Measurements from ENCODE around the gene BIRC7.
"Not testable (repeated sequence)": the region's sequence is repeated elsewhere in the genome, so short reads cannot be mapped to it uniquely, and the experiment has no call there.

BIRC7 gene

DNA sequence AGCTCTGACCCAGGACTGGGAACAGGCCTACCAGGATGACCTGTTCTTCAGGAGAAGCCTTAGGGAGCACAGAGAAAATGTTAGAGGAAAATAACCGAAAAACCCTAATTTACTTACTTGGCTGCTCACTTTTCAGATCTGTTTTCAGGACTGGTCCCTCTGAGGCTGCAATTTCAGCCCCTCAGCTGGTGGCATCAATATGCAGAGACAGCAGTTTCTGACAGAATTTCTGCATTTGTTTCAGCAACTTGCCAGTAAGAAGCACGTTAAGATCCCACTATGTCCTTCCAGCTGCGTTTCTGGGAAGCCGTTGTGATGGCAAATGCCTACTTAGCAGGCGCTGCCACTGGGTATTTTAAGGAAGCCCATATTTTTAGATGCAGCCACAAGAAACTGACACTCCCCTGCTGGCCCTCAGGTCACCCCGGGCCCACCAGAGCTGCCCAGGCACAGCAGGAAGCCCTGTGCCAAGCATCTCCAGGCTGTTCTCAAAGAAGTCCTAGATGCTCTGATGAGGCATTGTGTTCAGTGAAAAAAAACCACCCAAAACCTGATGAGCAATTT is 27.3 kb upstream of the BIRC7 start:
- no peak for DNase-seq (ENCODE audit: low spot score)

DNA sequence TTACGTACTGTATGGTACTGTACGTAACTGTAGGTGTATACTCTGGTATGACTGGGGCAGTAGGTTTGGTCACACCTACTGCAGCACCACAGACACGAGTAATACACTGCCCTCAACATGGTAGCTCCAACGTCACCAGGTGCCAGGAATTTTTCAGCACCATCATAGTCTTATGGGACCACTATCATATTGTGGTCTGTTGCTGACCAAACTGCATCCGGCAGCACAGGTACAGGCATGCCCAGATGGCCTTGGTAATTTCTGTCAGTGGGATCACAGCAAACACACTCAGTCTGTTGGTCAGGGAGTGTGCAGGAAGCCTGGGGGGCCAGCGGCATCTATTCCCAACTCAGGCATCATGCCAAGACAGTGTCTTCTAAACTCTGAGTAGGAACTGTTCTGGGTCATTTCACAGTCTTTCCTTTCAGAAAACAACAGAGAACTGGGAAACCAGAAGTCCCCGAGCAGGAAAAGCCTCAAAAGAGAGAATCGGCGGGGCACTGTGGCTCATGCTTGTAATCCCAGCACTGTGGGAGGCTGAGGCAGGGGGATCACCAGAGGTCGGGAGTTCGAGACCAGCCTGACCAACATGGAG is 25.6 kb upstream of the BIRC7 start:
- no peak for DNase-seq (ENCODE audit: low spot score)

DNA sequence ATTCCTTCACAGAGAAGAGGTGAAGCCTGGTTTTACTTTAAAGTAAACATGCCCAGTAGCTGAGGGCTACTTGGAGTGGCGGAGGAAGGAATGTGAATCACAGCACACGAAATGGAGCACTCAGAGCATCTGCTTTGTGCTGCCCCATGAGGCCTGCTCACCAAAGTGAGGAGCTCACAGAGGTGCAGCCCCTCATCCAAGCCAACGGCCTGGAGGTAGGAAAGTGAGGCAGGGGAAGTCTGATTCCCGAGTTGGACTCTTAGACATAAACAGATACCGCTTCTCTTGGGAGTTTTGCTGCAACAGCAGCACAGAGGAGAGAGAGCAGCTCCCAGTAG is 23.3 kb upstream of the BIRC7 start:
- DNase-seq (ENCODE audit: low spot score), result no peak

- DNase-seq (ENCODE audit: low spot score), result no peak
Measured at GRCh38 chr20:63212792-63213191, 22.9 kb upstream of the BIRC7 start.

- DNase-seq (ENCODE audit: low spot score), result no peak
Measured at GRCh38 chr20:63214514-63214913, 21.2 kb upstream of the BIRC7 start.

DNA sequence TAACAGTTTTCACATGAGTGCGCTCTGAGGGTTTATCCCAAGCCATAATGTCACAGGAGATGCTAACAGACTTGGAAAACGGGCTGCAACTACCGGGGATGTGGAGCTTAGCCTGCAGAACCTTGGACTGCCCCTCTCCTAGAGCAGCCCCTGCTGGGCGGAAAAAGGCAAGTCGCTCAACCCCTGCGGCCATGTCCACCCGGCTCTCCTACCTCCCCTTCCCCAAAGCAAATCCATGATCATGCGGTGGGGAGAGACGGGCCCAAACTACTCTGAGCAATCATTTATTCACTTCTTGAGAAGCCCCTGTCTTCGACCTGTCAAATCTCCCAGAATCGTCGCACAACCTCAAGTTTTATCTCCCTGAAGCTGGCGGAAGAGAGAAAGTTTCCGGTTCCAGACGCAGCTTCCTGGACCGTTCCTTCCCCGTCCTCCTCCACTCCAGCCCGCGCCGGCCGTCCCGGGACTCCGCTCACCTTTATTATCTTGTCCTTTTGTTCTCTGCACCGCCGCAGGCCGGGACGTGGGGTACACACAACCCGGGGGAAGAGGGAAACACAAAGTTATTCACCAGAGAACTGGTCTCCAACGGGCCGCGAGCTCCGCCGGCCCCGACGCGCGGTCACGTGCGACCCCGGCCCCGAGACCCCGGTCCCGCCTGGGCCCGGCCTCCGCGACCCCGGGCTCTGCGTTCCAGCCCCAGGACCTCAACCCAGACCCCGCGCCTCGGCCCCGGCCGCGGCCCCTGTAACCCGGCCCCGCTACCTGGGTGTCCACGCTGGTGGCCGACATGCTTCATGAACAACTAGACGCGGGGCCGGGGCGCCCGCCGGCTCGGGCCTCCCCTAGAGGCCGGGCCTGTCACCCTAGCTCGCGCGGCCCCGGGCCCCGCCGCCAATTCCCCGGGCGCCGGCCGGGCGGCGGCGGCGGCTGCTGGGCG is 20.3 kb upstream of the BIRC7 start:
- no peak for DNase-seq (ENCODE audit: low spot score)

DNA sequence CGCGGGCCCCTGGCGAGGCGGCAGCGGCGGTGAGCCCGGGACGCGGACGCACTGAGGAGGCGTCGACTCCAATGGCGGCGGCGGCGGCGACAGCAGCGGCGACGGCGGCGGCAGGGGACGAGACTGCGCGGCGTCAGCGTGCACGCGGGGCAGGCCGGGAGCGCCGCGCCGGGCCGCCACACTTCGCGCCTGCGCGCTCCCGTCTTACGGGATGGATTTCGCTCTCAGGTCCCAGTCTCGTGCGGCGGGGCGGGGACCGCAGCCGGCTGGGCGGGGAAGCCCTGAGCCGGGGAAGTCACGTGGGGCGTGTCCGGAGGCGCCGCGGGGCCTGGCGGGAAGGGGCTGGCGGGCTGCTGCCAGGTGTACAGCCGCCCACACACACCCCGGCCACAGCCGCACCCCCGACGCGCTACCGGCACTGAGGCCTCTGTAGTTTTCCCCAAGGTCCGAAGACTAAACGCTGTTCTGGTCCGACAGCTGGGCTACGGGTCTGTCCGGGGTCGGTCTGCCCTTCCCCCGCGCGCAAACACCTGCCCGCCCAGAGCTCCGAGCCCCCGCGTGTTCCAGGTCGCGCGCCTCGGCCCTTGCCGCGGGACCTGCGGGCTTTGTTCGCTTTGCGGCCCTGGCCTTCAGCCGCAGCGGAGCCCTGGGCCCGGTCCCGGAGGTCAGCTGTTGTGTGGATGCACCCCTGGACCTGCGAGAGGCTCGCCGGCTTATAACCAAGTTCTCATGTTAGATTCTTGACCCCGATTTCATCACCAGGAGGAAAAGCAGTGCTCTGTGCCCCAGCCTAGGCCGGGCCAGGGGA is 19.5 kb upstream of the BIRC7 start, which contains the start of gene YTHDF1:
Gene YTHDF1 (minus strand): TSS at position 91 of the 808 bp plus-strand sequence. CDS start 239 bp downstream, outside the sequence.
- peak; percentile 97 for DNase-seq (ENCODE audit: low spot score)

GRCh38 chr20:63216849-63217471 is 18.7 kb upstream of the BIRC7 start:
- DNase-seq (ENCODE audit: low spot score), result no peak

- DNase-seq (ENCODE audit: low spot score), result no peak
Measured at GRCh38 chr20:63217706-63218105, 18.0 kb upstream of the BIRC7 start.

DNA sequence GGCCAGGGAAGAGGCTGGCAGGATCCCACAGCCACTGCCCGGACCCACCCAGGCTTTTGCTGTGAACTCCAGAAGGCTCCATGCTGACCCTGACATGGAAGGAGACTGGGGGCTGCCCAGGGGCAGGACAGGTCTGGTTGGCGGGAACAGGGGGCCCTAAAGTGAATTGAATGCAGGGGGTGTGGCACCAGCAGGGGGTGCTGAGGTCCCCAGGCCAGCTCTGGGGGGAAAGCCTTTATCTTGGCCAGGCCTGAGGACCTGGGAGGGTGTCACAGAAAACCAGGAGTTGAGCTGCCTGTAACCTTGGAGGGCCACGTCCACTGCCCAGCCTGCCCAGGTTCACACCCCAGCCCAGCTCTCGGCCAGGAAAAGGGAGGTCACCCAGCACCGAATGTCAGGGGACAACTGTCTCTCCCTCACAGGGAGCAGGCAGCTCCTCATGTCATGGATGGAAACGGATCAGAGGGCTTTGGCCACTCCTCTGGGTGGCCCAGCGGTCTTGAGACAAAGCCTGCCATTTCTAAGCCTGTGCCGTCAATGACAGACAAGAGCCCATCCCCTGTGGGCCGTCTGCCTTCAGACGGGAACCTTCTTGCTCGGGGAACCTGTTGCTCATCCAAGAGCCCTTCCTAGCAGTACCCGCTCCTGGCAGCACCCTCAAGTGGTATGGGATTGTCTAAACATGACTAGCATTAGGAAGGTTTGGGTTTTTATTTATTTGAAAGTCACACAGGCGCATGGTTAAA is 16.8 kb upstream of the BIRC7 start:
- no peak for DNase-seq (ENCODE audit: low spot score)

DNA sequence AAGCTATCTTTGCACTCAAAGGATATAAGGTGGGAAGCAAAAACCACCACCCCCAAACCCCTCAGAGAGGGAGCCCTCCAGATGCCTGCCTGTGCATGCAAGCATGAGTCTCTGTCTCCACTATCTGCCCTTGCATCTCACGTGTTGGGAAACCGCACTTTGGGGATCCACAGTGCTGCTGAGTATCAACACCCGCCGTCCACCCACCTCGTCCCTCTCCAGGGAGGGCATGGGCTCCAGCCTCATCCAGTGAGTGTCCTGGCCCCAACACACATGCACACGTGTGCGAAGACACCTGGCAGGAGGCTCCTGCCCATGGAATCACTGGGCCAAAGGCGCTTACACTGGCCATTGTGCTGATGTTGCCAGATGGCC is 16.3 kb upstream of the BIRC7 start:
- DNase-seq (ENCODE audit: low spot score), result no peak

GRCh38 chr20:63219866-63220521 is 15.7 kb upstream of the BIRC7 start:
- no peak for DNase-seq (ENCODE audit: low spot score)

DNA sequence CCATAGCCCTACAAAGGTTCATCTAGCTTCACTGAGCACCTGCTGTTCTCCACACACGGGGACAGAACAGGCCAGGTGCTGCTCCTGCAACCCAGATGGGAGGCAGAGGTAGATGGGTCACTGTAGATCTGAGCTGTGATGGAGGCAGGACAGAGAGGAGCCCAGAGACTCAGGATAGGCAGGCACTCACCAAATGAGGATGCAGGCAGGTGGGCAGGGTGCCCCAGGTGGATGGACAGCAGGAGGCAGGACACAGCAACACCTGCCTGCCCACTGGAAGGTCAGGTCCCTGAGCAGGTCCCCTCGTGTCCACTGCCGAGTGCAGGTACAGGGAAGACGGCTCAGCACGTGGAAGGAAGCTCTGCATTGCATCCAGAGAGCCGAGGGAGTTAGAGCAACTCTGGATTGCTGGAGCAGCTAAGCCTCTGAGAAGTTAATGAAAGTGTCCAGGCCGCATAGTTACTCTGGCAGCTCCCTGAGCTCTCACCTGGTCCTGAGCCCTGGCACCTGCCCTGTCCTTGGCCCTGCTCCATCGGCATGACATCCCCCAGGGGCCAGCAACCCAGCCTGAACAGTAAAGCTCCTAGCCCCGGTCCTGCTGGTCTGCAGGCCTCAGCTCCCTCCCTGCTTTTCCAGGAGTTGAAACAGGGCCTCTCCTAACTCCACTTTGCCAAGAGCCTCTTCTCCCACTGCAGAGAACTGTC is 14.9 kb upstream of the BIRC7 start:
- no peak for DNase-seq (ENCODE audit: low spot score)

- DNase-seq (ENCODE audit: low spot score), result not testable (repeated sequence)
Measured at GRCh38 chr20:63221400-63222053, 14.2 kb upstream of the BIRC7 start.

DNA sequence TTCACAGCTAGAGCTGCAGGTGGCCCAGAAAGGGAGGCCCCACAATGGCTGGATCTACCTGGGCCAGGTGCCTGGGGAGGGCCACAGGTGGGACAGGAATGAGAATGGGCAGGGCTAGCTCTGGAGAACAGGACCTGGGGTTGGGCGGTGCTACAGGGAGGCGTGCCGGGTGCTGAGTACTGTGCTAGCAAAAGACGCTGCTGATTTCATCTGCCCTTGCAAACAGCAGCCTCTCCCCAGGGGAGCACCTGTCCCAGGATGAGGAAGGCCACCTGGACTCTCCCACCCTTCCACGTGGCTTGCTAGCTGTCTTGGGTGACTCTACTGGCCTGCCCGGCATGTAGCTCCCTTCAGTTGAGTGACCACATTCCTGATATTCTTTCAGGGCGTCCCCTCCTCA is 13.2 kb upstream of the BIRC7 start:
- DNase-seq (ENCODE audit: low spot score), result no peak

DNA sequence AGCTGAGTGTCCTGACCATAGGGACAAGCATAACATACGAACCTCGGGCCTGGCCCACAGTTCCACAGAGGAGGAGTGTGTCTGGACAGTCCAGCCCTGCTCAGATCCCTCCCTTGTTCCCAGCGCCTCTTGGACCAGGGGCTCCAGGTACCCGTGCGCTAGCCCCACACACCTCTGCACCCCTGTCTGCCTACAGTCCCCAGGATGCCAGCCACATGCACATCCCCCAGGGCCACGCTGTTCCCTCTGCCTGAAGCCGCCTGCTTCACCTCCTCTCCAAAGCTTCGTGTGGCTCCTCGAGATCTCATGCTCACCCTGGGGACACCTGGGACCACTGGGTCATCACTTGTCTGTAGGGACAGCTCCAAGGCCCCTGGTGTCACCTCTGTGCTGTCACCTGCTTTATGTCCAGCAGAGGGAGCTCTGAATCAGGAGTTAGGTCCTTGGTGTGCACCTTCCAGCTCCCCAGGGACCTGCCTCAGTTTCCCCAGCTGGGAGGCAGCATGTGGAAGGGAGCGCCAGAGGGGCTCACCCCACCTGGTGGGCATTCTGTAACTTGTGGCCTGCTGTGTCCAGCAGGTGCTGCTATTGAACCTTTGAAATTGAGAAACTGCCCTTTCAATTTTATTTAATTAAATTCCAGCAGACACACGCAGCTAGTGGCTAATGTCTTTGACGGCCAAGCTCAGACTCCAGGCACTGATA is 12.4 kb upstream of the BIRC7 start:
- no peak for DNase-seq (ENCODE audit: low spot score)

- no peak for DNase-seq (ENCODE audit: low spot score)
Measured at GRCh38 chr20:63223826-63224207, 11.9 kb upstream of the BIRC7 start.

GRCh38 chr20:63224412-63225081 is 11.2 kb upstream of the BIRC7 start:
- DNase-seq (ENCODE audit: low spot score), result no peak

Data from left forelimb (tissue), 1 donor.